ENCODE data around the gene PCCA. TPM values are rescaled to one million over a fixed set of nuclear protein-coding genes. Genes with fewer than 3 reads are reported as not detected.
"Not testable (repeated sequence)": the region's sequence is repeated elsewhere in the genome, so short reads cannot be mapped to it uniquely, and the experiment has no call there.

PCCA gene
- total and polyA plus RNA-seq, 4 experiments from 2014 or later = 4.4 to 9.7 (median 7.4) TPM

DNA sequence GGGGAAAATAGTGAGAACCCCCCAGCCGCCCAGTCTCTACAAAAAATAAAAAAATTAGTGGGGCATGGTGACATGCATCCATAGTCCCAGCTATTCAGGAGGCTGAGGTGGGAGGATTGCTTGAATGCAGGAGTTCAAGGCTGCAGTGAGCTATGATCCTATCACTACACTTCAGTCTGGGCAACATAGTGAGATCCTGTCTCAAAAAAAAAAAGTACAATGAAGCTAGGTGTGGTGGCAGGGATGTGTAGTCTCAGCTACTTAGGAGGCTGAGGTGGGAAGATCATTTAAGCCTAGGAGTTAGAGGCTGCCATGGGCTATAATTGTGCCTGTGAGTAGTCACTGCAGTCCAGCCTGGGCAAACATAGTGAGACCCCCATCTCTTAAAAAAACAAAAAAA is 8.9 kb downstream of the PCCA start:
- Histone ChIP-seq H3K27me3 (ENCODE audit: insufficient read depth, low read length) (no peaks in the 10 kb centered on the region), H3K4me3 (ENCODE audit: low read length in 2 of 2) (no peak overlapping the region), H3K4me1 (ENCODE audit: insufficient read depth, low read length) (no peaks in the 10 kb centered on the region), H3K9me3 (ENCODE audit: control insufficient read depth in 1 of 2, low read length in 2 of 2) (no peaks in the 10 kb centered on the region), H3K36me3 (ENCODE audit: insufficient read depth, low read length) (no peaks in the 10 kb centered on the region), H3K27ac (ENCODE audit: low read depth, low read length) (no peak overlapping the region)
- Mint-ChIP-seq H3K4me1 (peaks cover 0 to 25% (median 10%) of the 10 kb centered on the region in 4 donors), H3K27me3 (no peaks in the 10 kb centered on the region), H3K9me3 (no peaks in the 10 kb centered on the region), H3K27ac (no peak overlapping the region), H3K36me3 (peaks cover 0 to 39% of the 10 kb centered on the region in 2 donors), H3K4me3 (no peak overlapping the region)
- ChIA-PET POLR2A (ENCODE audit: partially characterized antibody) (no interaction called here), CTCF (ENCODE audit: partially characterized antibody) (interaction anchor here (0.9 kb wide), 1 partner anchor 10 kb away, joined by 3 read pairs; no protein-coding TSS in a partner anchor)
- intact Hi-C loops (cut with micrococcal nuclease) = no loop called here
- no peak for DNase-seq

DNA sequence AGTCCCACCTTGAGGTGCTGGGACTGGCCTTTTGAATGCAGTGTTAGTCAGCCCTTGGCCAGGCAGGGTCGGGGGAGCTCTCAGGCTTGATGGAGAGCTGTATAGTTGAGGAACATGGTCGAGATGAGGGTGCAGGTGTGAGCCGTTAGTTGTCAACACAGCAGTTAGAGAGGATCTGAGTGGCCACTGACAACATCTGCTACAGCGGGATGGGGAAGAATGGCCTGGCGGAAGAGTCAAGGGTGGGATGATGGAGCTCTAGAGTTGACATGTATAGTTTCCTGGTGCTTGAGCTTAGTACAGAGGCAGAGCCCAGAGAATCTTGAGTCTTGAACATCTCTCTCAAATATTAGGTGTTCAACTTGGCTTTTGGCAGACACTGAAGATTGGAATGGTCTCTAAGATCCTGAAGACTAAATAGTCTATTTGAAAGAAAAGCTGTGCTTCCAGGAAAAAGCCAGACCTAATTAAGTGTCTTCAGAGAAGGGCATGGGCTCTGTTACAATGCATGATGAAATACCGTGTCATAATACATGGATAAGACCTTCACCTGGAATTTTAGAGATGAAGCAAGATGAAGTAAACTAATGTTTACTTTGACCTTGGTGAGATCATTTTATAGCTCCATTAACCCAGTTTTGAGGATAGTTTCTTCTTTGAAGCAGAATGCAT is 9.7 kb downstream of the PCCA start:
- intact Hi-C loops (cut with micrococcal nuclease) = no loop called here
- H3K4me3 Mint-ChIP-seq = peak overlapping the region in 1 of 8 donors; percentile 11
- Histone ChIP-seq H3K9me3 (ENCODE audit: control insufficient read depth in 1 of 2, low read length in 2 of 2) (no peaks in the 10 kb centered on the region), H3K27me3 (ENCODE audit: insufficient read depth, low read length) (no peaks in the 10 kb centered on the region), H3K4me1 (ENCODE audit: insufficient read depth, low read length) (no peaks in the 10 kb centered on the region), H3K27ac (ENCODE audit: low read depth, low read length) (no peak overlapping the region), H3K4me3 (ENCODE audit: low read length in 2 of 2) (no peak overlapping the region), H3K36me3 (ENCODE audit: insufficient read depth, low read length) (no peaks in the 10 kb centered on the region)
- no peaks in the 10 kb centered on the region for H3K9me3 Mint-ChIP-seq
- peaks cover 0 to 36% of the 10 kb centered on the region in 2 donors for H3K36me3 Mint-ChIP-seq
- ChIA-PET POLR2A (ENCODE audit: partially characterized antibody) (no interaction called here), CTCF (ENCODE audit: partially characterized antibody) (interaction anchor here (0.9 kb wide), 1 partner anchor 9 kb away, joined by 3 read pairs; no protein-coding TSS in a partner anchor)
- peaks cover 0 to 25% (median 10%) of the 10 kb centered on the region in 4 donors for H3K4me1 Mint-ChIP-seq
- no peak for DNase-seq
- no peaks in the 10 kb centered on the region for H3K27me3 Mint-ChIP-seq
- H3K27ac Mint-ChIP-seq = peak overlapping the region in 1 of 7 donors; percentile 6

DNA sequence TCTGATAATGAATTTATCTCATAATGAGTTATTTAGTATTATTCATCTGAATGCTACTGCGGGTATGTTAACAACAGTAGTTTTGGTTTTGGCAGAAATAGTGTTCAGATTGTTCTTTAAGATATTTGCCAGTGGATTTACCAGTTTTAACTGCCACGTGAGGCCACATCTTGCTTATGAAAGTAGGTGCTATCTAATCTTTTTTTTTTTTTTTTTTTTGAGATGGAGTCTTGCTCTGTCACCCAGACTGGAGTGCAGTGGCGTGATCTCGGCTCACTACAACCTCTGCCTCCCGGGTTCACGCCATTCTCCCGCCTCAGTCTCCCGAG is 10.2 kb downstream of the PCCA start:
- CTCF ChIA-PET (ENCODE audit: partially characterized antibody); H3K27ac Mint-ChIP-seq; H3K4me1 ChIP-seq (ENCODE audit: insufficient read depth, low read length); POLR2A ChIA-PET (ENCODE audit: partially characterized antibody); H3K9me3 Mint-ChIP-seq; H3K27me3 ChIP-seq (ENCODE audit: insufficient read depth, low read length); H3K36me3 ChIP-seq (ENCODE audit: insufficient read depth, low read length); H3K27ac ChIP-seq (ENCODE audit: low read depth, low read length); H3K9me3 ChIP-seq (ENCODE audit: control insufficient read depth in 1 of 2, low read length in 2 of 2); intact Hi-C loops (cut with micrococcal nuclease); H3K4me3 ChIP-seq (ENCODE audit: low read length in 2 of 2); H3K27me3 Mint-ChIP-seq; H3K4me3 Mint-ChIP-seq; DNase-seq: not testable (repeated sequence)
- Mint-ChIP-seq H3K36me3 (peaks cover 4 to 41% of the 10 kb centered on the region in 2 donors), H3K4me1 (peaks cover 0 to 25% (median 10%) of the 10 kb centered on the region in 4 donors)

DNA sequence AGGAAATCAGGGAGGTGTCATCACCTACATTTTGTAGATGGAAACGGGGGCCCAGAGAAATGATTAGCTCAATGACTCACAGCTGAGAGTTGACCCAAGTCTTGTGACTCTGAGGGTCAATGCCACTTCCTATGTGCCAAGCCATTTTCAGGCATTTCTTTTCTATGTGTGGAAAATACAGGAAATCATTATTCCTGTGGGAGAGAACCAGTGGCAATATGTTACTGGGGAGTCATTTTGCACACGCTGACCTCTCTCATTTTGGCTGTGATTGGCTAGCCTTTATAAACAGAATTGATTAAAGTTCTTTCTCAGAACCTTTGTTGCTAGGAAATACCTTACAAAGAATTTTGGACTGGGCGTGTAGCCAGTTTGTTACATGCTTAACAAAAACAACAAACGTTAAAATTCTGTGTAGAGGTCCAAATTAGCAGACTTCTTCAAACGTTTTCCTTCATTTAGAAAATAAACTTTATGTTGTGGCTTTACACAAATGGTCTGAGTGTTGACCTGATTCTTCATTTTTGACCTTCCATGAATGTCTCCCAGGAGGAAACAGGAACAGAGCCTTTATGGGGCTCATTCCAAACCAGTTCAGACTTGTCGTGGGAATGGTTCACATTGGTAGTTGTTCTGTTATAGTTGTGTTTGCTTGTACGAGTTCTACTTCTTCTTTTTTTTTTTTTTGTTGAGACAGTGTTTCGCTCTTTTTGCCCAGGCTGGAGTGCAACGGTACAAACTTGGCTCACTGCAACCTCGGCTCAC is 11.4 kb downstream of the PCCA start:
- no peak for DNase-seq
- CTCF ChIA-PET (ENCODE audit: partially characterized antibody) = no interaction called here
- H3K9me3 Mint-ChIP-seq = no peaks in the 10 kb centered on the region
- no peak overlapping the region for H3K27ac ChIP-seq (ENCODE audit: low read depth, low read length)
- intact Hi-C loops (cut with micrococcal nuclease) = no loop called here
- no peak overlapping the region for H3K4me3 Mint-ChIP-seq
- no peaks in the 10 kb centered on the region for H3K9me3 ChIP-seq (ENCODE audit: control insufficient read depth in 1 of 2, low read length in 2 of 2)
- peaks cover 0 to 25% (median 10%) of the 10 kb centered on the region in 4 donors for H3K4me1 Mint-ChIP-seq
- no peak overlapping the region for H3K4me3 ChIP-seq (ENCODE audit: low read length in 2 of 2)
- no peaks in the 10 kb centered on the region for H3K27me3 ChIP-seq (ENCODE audit: insufficient read depth, low read length)
- POLR2A ChIA-PET (ENCODE audit: partially characterized antibody) = no interaction called here
- no peak overlapping the region for H3K27ac Mint-ChIP-seq
- H3K4me1 ChIP-seq (ENCODE audit: insufficient read depth, low read length) = no peaks in the 10 kb centered on the region
- peaks cover 5 to 39% of the 10 kb centered on the region in 2 donors for H3K36me3 Mint-ChIP-seq
- H3K27me3 Mint-ChIP-seq = no peaks in the 10 kb centered on the region
- no peaks in the 10 kb centered on the region for H3K36me3 ChIP-seq (ENCODE audit: insufficient read depth, low read length)

DNA sequence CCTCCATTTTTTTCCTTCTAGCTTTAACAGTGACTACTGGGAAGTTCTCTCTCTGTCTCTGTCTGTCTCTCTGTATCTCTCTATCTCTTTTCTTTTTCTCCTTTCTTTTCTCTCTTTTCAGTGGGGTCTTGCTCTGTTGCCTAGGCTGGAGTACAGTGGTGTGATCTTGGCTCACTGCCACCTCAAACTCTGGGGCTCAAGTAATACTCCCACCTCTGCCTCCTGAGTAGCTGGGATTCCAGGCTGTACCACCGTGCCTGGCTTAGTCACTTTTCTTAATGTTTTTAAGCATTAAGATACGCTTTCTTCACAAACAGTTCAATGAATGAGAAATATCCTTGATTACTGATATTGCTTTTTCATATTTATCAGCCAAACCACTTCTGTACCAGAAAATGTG is 13.1 kb downstream of the PCCA start:
- intact Hi-C loops (cut with micrococcal nuclease) = no loop called here
- H3K27ac Mint-ChIP-seq = no peak overlapping the region
- CTCF ChIA-PET (ENCODE audit: partially characterized antibody) = no interaction called here
- no peaks in the 10 kb centered on the region for H3K36me3 ChIP-seq (ENCODE audit: insufficient read depth, low read length)
- no peaks in the 10 kb centered on the region for H3K4me1 ChIP-seq (ENCODE audit: insufficient read depth, low read length)
- H3K36me3 Mint-ChIP-seq = peaks cover 5 to 36% of the 10 kb centered on the region in 2 donors
- no peak for DNase-seq
- H3K27me3 ChIP-seq (ENCODE audit: insufficient read depth, low read length) = no peaks in the 10 kb centered on the region
- H3K9me3 ChIP-seq (ENCODE audit: control insufficient read depth in 1 of 2, low read length in 2 of 2) = no peaks in the 10 kb centered on the region
- no peak overlapping the region for H3K4me3 ChIP-seq (ENCODE audit: low read length in 2 of 2)
- peaks cover 4 to 12% (median 7%) of the 10 kb centered on the region in 4 donors for H3K4me1 Mint-ChIP-seq
- POLR2A ChIA-PET (ENCODE audit: partially characterized antibody) = no interaction called here
- H3K4me3 Mint-ChIP-seq = no peak overlapping the region
- no peaks in the 10 kb centered on the region for H3K27me3 Mint-ChIP-seq
- no peaks in the 10 kb centered on the region for H3K9me3 Mint-ChIP-seq
- H3K27ac ChIP-seq (ENCODE audit: low read depth, low read length) = no peak overlapping the region

DNA sequence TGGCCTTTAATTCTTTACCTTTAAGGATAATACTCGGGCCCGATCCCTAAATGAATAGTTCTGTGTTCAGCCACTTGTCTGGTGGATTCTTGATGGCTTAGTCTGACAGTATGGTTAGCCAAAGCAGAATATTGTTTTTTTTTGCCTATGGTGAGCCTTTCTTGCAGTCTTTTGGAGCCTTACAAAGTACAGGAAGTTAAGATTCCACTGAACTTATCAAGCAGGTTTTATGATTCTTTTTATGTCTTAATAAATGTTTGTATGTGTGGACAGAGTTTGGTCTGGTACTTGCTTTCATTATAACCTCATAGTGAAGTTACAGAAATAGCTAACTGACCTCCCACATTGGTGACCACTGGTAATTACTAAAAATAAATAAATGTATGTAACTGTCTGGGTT is 17.1 kb downstream of the PCCA start:
- Histone ChIP-seq H3K9me3 (ENCODE audit: control insufficient read depth in 1 of 2, low read length in 2 of 2) (no peaks in the 10 kb centered on the region), H3K4me1 (ENCODE audit: insufficient read depth, low read length) (no peaks in the 10 kb centered on the region), H3K27me3 (ENCODE audit: insufficient read depth, low read length) (no peaks in the 10 kb centered on the region), H3K4me3 (ENCODE audit: low read length in 2 of 2) (no peak overlapping the region), H3K36me3 (ENCODE audit: insufficient read depth, low read length) (no peaks in the 10 kb centered on the region), H3K27ac (ENCODE audit: low read depth, low read length) (no peak overlapping the region)
- DNase-seq = no peak
- Mint-ChIP-seq H3K36me3 (peaks cover 5 to 26% of the 10 kb centered on the region in 2 donors), H3K4me1 (peaks cover 2 to 8% (median 4%) of the 10 kb centered on the region in 4 donors), H3K27me3 (no peaks in the 10 kb centered on the region), H3K27ac (no peak overlapping the region), H3K4me3 (no peak overlapping the region), H3K9me3 (no peaks in the 10 kb centered on the region)
- POLR2A ChIA-PET (ENCODE audit: partially characterized antibody) = no interaction called here
- intact Hi-C loops (cut with micrococcal nuclease) = no loop called here
- CTCF ChIA-PET (ENCODE audit: partially characterized antibody) = no interaction called here

DNA sequence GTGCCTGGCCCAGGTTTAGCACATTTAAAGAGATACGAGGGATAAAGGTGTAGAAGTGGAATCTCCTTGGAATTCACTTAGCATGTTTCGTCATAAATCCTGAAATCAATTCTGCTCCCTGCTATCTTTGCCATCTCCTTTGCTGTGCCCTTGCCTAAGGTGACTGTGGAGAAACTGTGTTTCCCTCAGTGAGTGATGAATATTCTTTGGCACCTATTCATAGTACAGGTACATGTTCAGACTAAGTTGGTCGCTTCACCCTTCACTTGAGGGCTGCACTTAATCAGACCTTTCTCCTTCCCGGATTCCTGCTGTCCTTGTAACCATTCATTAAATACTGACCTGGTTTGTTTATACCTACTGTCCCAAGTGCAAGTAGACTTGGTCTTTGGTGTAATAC is 17.8 kb downstream of the PCCA start:
- Histone ChIP-seq H3K27me3 (ENCODE audit: insufficient read depth, low read length) (no peaks in the 10 kb centered on the region), H3K4me1 (ENCODE audit: insufficient read depth, low read length) (no peaks in the 10 kb centered on the region), H3K4me3 (ENCODE audit: low read length in 2 of 2) (no peak overlapping the region), H3K9me3 (ENCODE audit: control insufficient read depth in 1 of 2, low read length in 2 of 2) (no peaks in the 10 kb centered on the region), H3K27ac (ENCODE audit: low read depth, low read length) (no peak overlapping the region), H3K36me3 (ENCODE audit: insufficient read depth, low read length) (no peaks in the 10 kb centered on the region)
- Mint-ChIP-seq H3K9me3 (no peaks in the 10 kb centered on the region), H3K4me1 (peaks cover 2 to 8% (median 4%) of the 10 kb centered on the region in 4 donors), H3K27me3 (no peaks in the 10 kb centered on the region), H3K27ac (peak overlapping the region in 1 of 7 donors; percentile 57), H3K36me3 (peaks cover 5 to 26% of the 10 kb centered on the region in 2 donors), H3K4me3 (no peak overlapping the region)
- no peak for DNase-seq
- intact Hi-C loops (cut with micrococcal nuclease) = no loop called here
- CTCF ChIA-PET (ENCODE audit: partially characterized antibody) = no interaction called here
- POLR2A ChIA-PET (ENCODE audit: partially characterized antibody) = no interaction called here
